Endothelial cell of umbilical vein (primary cell): ENCODE results near the gene FBXO38. TPM values are rescaled to one million over a fixed set of nuclear protein-coding genes. Genes with fewer than 3 reads are reported as not detected.

Source experiments
- BruUV-seq: library from RNA; stranded (reverse); fragments of 400-500 nt; replicated peaks from 2 replicates; lab custom pipeline; 2021; lab: Mats Ljungman, UMichigan
- CTCF ChIA-PET: fragments of 300-600, 350-600 bp; sonication (Branson Sonifier 250); formaldehyde crosslinking; loops from one replicate; lab custom pipeline; 2021; ENCODE audit warnings: antibody characterized with exemption, inconsistent platforms; lab: Charles Lee
- POLR2A ChIA-PET: fragments of 300-600, 350-600 bp; sonication (Branson Sonifier 250); formaldehyde crosslinking; loops from one replicate; lab custom pipeline; 2021; ENCODE audit warnings: antibody characterized with exemption, inconsistent platforms; lab: Charles Lee
- DNase-seq: peaks from one replicate; pipeline ENCODE4 v3.0.0-alpha.2; 2011; ENCODE audit warnings: low read depth, low spot score
- FAIRE-seq: peaks from 2 replicates; lab custom pipeline; 2011; peaks lifted over from hg19 to GRCh38; lab: Jason Lieb, UNC
- H2AFZ ChIP-seq: 2 replicates; pipeline ENCODE4 v1.6.0; 2012; ENCODE audit warnings: low read depth, low read length, control low read depth, inconsistent platforms
- H3K27ac ChIP-seq: 2 replicates; pipeline ENCODE4 v1.5.1; 2011; ENCODE audit warnings: low read depth, mild to moderate bottlenecking, control low read depth, low read length, moderate library complexity; ENCODE audit not compliant: insufficient read depth
- H3K27me3 ChIP-seq, 2 experiments: 2 replicates each; pipeline versions ENCODE4 v1.6.0 to v1.6.1; 2011; ENCODE audit warnings: low read length in 2 of 2, mixed read lengths in 1 of 2; ENCODE audit not compliant: control insufficient read depth in 2 of 2, insufficient read depth in 2 of 2
- H3K36me3 ChIP-seq, 2 experiments: 2 replicates in 1 of 2; 3 replicates in 1 of 2; pipeline ENCODE4 v1.5.1; 2011; ENCODE audit warnings: low read length in 2 of 2, mild to moderate bottlenecking in 1 of 2, moderate library complexity in 1 of 2; ENCODE audit not compliant: control insufficient read depth in 2 of 2, insufficient read depth in 2 of 2; ENCODE audit errors: extremely low read depth in 1 of 2
- H3K4me1 ChIP-seq: 3 replicates; pipeline ENCODE4 v1.5.1; 2011; ENCODE audit warnings: mild to moderate bottlenecking, low read length; ENCODE audit not compliant: control insufficient read depth, insufficient read depth; ENCODE audit errors: extremely low read depth
- H3K4me2 ChIP-seq: 2 replicates; pipeline ENCODE4 v1.6.1; 2011; ENCODE audit warnings: low read length, control low read depth, mixed read lengths; ENCODE audit not compliant: insufficient read depth
- H3K4me3 ChIP-seq, 3 experiments: fragments of 200-600 bp in 1 of 3; sonication (generic), shearing (Covaris generic) in 1 of 3; replicated peaks in 1 of 3; 2 replicates each; pipeline ENCODE4 v1.5.1; 2011 to 2016; ENCODE audit warnings: control low read depth in 3 of 3, low read length in 3 of 3, mild to moderate bottlenecking in 2 of 3, inconsistent platforms in 1 of 3, low read depth in 1 of 3, moderate library complexity in 1 of 3; ENCODE audit not compliant: insufficient read depth in 1 of 3
- H3K79me2 ChIP-seq: 2 replicates; pipeline ENCODE4 v1.6.0; 2012; ENCODE audit warnings: low read length, inconsistent platforms; ENCODE audit not compliant: control insufficient read depth, insufficient read depth
- H3K9ac ChIP-seq: replicated peaks from 2 replicates; pipeline ENCODE3; 2011; ENCODE audit warnings: low read length, control low read depth; ENCODE audit not compliant: insufficient read depth; ENCODE audit errors: extremely low read depth
- H3K9me1 ChIP-seq: replicated peaks from 3 replicates; pipeline ENCODE4 v1.6.0; 2011; ENCODE audit warnings: mild to moderate bottlenecking, low read length; ENCODE audit not compliant: control insufficient read depth, insufficient read depth; ENCODE audit errors: extremely low read depth
- H3K9me3 ChIP-seq: replicated peaks from 2 replicates; pipeline ENCODE4 v1.5.1; 2012; ENCODE audit warnings: low read length, inconsistent platforms; ENCODE audit not compliant: control insufficient read depth, insufficient read depth
- H4K20me1 ChIP-seq: replicated peaks from 2 replicates; pipeline ENCODE3; 2011; ENCODE audit warnings: mild to moderate bottlenecking, low read length; ENCODE audit not compliant: control insufficient read depth, insufficient read depth; ENCODE audit errors: extremely low read depth
- EZH2 ChIP-seq: IDR thresholded peaks from 2 replicates; pipeline ENCODE4 v1.6.1; 2012; ENCODE audit warnings: borderline replicate concordance, low read depth, mild to moderate bottlenecking, moderate library complexity, low read length, inconsistent platforms; ENCODE audit not compliant: severe bottlenecking
- FOS ChIP-seq: IDR thresholded peaks from 2 replicates; pipeline ENCODE4 v1.6.1; 2011; ENCODE audit warnings: mild to moderate bottlenecking, low read length, moderate library complexity, borderline replicate concordance; ENCODE audit not compliant: insufficient read depth
- GATA2 ChIP-seq: IDR thresholded peaks from 2 replicates; pipeline ENCODE4 v1.7.0; 2011; ENCODE audit warnings: low read depth, mild to moderate bottlenecking, moderate library complexity, mixed read lengths, low read length; ENCODE audit not compliant: insufficient read length, insufficient read depth
- JUN ChIP-seq: IDR thresholded peaks from 2 replicates; pipeline ENCODE4 v1.6.1; 2011; ENCODE audit warnings: borderline replicate concordance, low read depth; ENCODE audit not compliant: insufficient read length, insufficient read depth
- MYC ChIP-seq: IDR thresholded peaks from one replicate; pipeline ENCODE4 v1.6.1; 2011; ENCODE audit warnings: mild to moderate bottlenecking, low read depth, low read length
- POLR2A ChIP-seq: IDR thresholded peaks from 2 replicates; pipeline ENCODE4 v1.6.1; 2012; ENCODE audit warnings: low read depth, mild to moderate bottlenecking, control low read depth, low read length
- POLR2AphosphoS5 ChIP-seq: IDR thresholded peaks from 2 replicates; pipeline ENCODE4 v1.6.1; 2012; ENCODE audit warnings: low read depth, mild to moderate bottlenecking, control low read depth, low read length, moderate library complexity; ENCODE audit not compliant: insufficient read depth
- dilution Hi-C: fragments of 300-500 bp; cut with MboI; formaldehyde crosslinking; loops from one replicate; pipeline ENCODE4 v1.15.0; 2019; ENCODE audit warnings: low sequenced_read_pairs; ENCODE audit not compliant: extremely low pct_ligation_motif_present
- intact Hi-C: fragments of 100-400 bp; cut with micrococcal nuclease; formaldehyde crosslinking; loops from one replicate; pipeline ENCODE4 v1.10.0; 2022
- polyA plus RNA-seq, 4 experiments: library from polyadenylated mRNA; depleted of rRNA in 3 of 4; stranded (reverse) in 3 of 4; unstranded in 1 of 4; fragments of >200 nt; gene quantifications; 2 replicates each; pipeline versions ENCODE4 v1.2.1 to v1.2.3, GENCODE V29; 2011 to 2012; ENCODE audit warnings: missing spikeins in 1 of 4
- total RNA-seq: library from RNA; stranded (reverse); gene quantifications from 2 replicates; pipeline ENCODE4 v1.2.3, GENCODE V29; 2021
- TF ChIP-seq, protein P1 (sequence below): IDR thresholded peaks from 2 replicates; pipeline ENCODE4 v1.6.1; 2011; ENCODE audit not compliant: insufficient read depth, insufficient read length
- TF ChIP-seq, protein P2 (sequence below), 2 donors: IDR thresholded peaks; 1 replicate in 1 of 2; 2 replicates in 1 of 2; pipeline ENCODE4 v1.5.1; 2011; ENCODE audit warnings: low read length in 2 of 2, mild to moderate bottlenecking in 2 of 2, moderate library complexity in 2 of 2, control low read depth in 1 of 2, inconsistent platforms in 1 of 2, low read depth in 1 of 2; ENCODE audit not compliant: insufficient read depth in 1 of 2; ENCODE audit errors: extremely low read depth in 1 of 2

Gene FBXO38
- total and polyA plus RNA-seq, 2 donors (not counting 3 experiments of a cell fraction or from before 2014, with no cell fraction given), result 18.6 to 65.6 TPM

DNA sequence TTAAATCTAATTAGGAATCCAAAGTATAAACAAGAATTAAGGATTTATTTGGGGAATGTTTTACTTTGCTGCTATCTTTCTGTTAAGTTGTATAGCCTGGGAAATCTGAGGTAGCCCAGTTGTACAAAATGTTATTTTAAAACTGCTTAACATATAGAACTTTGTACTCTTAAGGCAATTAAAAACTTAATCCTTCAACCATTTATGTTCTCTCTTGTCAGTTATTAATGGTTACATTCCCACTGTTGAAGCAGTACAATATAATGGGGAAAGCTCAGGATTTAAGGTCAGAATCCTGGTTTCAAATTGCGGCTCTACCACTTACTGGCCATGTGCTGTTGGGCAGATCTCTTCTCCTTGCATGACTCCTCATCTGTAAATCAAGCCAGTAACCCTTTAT is 32.7 kb downstream of the FBXO38 start:
- BruUV-seq, result TSS peak; percentile 78
- H3K4me1 ChIP-seq, result peaks cover 14% of the 10 kb centered on the region
- no peak for FAIRE-seq
- no peak for DNase-seq
- H3K9ac ChIP-seq, result peak overlapping the region; percentile 78
- no peaks in the 10 kb centered on the region for H4K20me1 ChIP-seq
- peak; percentile 7 for TF ChIP-seq POLR2A
- TF ChIP-seq JUN, result no peak
- no peaks in the 10 kb centered on the region for H3K27me3 ChIP-seq
- CTCF ChIA-PET, result interaction anchor here (1.2 to 2.0 kb wide), 8 partner anchors 8 to 314 kb away, joined by 5 to 14 read pairs (median 6); no protein-coding TSS in a partner anchor
- peak overlapping the region; percentile 92 for H3K27ac ChIP-seq
- peak overlapping the region; percentile 33 for H3K4me2 ChIP-seq
- H3K79me2 ChIP-seq, result no peaks in the 10 kb centered on the region
- intact Hi-C loops, result loop anchor here (2.0 kb wide), 1 partner anchor 20 kb away; no protein-coding TSS in a partner anchor
- H3K9me1 ChIP-seq, result no peaks in the 10 kb centered on the region
- H3K9me3 ChIP-seq, result no peaks in the 10 kb centered on the region
- dilution Hi-C loops, result no loop called here
- H3K4me3 ChIP-seq, result no peak overlapping the region
- H3K36me3 ChIP-seq, result peaks cover 19 to 43% of the 10 kb centered on the region in 2 experiments
- POLR2A ChIA-PET, result interaction anchor here (1.0 to 1.1 kb wide), 2 partner anchors 15 to 34 kb away, joined by 3 read pairs; no protein-coding TSS in a partner anchor
- H2AFZ ChIP-seq, result no peak overlapping the region

DNA sequence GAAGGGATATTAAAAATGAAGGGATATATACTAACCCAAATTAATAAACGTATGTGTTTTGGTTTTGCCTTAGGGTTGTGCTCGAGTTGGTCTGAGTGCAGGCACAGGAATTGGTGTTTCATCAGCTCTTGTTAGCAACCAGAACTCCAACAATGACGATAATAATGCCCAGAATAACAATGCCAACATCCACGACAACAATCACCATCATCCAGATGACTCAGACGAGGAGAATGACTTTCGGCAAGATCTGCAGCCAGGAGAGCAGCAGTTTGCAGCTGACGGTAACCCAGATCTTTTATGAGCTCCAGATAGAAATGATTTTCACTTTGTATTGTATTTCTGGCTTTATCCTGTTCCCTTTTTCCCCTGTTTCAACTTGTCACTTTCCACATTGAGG is 33.2 kb downstream of the FBXO38 start:
- H3K4me2 ChIP-seq, result peak overlapping the region; percentile 67
- H3K27ac ChIP-seq, result peak overlapping the region; percentile 92
- H3K79me2 ChIP-seq, result no peaks in the 10 kb centered on the region
- CTCF ChIA-PET, result interaction anchor here (0.8 to 2.0 kb wide), 9 partner anchors 9 to 314 kb away, joined by 3 to 14 read pairs (median 6); no protein-coding TSS in a partner anchor
- POLR2A ChIA-PET, result interaction anchor here (1.0 to 1.1 kb wide), 2 partner anchors 15 to 34 kb away, joined by 3 read pairs; no protein-coding TSS in a partner anchor
- peak; percentile 74 for TF ChIP-seq FOS
- no peak for TF ChIP-seq GATA2
- TF ChIP-seq, protein P1, sequence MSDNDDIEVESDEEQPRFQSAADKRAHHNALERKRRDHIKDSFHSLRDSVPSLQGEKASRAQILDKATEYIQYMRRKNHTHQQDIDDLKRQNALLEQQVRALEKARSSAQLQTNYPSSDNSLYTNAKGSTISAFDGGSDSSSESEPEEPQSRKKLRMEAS, result no peak
- TF ChIP-seq, protein P2, sequence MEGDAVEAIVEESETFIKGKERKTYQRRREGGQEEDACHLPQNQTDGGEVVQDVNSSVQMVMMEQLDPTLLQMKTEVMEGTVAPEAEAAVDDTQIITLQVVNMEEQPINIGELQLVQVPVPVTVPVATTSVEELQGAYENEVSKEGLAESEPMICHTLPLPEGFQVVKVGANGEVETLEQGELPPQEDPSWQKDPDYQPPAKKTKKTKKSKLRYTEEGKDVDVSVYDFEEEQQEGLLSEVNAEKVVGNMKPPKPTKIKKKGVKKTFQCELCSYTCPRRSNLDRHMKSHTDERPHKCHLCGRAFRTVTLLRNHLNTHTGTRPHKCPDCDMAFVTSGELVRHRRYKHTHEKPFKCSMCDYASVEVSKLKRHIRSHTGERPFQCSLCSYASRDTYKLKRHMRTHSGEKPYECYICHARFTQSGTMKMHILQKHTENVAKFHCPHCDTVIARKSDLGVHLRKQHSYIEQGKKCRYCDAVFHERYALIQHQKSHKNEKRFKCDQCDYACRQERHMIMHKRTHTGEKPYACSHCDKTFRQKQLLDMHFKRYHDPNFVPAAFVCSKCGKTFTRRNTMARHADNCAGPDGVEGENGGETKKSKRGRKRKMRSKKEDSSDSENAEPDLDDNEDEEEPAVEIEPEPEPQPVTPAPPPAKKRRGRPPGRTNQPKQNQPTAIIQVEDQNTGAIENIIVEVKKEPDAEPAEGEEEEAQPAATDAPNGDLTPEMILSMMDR (IDR thresholded peaks at IDR 0.05; ENCODE audit: extremely low read depth in 1 of 2, insufficient read depth in 1 of 2, low read depth in 1 of 2, low read length in 2 of 2), result no peak
- TF ChIP-seq POLR2A, result no peak
- peak; percentile 94 for TF ChIP-seq JUN
- no peak for TF ChIP-seq POLR2AphosphoS5
- TF ChIP-seq MYC, result no peak
- TF ChIP-seq EZH2, result no peak
- H3K9me3 ChIP-seq, result no peaks in the 10 kb centered on the region
- no TSS peak for BruUV-seq
- intact Hi-C loops (loop anchor here (1.0 to 2.0 kb wide), 4 partner anchors 16 to 38 kb away; partner anchors contain the start of gene FBXO38), dilution Hi-C loops (no loop called here)
- DNase-seq, result peak; percentile 97
- H3K4me1 ChIP-seq, result peaks cover 14% of the 10 kb centered on the region
- H3K36me3 ChIP-seq, result peaks cover 19 to 43% of the 10 kb centered on the region in 2 experiments
- H4K20me1 ChIP-seq, result no peaks in the 10 kb centered on the region
- peak; percentile 93 for FAIRE-seq
- H3K9ac ChIP-seq, result peak overlapping the region; percentile 78
- H3K4me3 ChIP-seq, result no peak overlapping the region
- H3K27me3 ChIP-seq, result no peaks in the 10 kb centered on the region
- H2AFZ ChIP-seq, result no peak overlapping the region
- H3K9me1 ChIP-seq, result no peaks in the 10 kb centered on the region
